Activated T-helper 17 cell treated with anti-CD3 and anti-CD28 coated beads, Interleukin-2, amount 50 U/mL, for 72 hours (primary cell): ENCODE data around the gene MMP28. TPM values are rescaled to one million over a fixed set of nuclear protein-coding genes. Genes with fewer than 3 reads are reported as not detected.

Experiments used
- ATAC-seq: fragments of 150-1000 bp; cut with Tn5 transposase; replicated peaks from 2 replicates; pipeline ENCODE4 v1.10.0; 2021; ENCODE audit warnings: mild to moderate bottlenecking, moderate library complexity
- H3K27ac Mint-ChIP-seq: one replicate; pipeline ENCODE4 v1.8.0; 2022; ENCODE audit warnings: mixed read lengths
- H3K27me3 Mint-ChIP-seq: one replicate; pipeline ENCODE4 v1.8.0; 2022; ENCODE audit warnings: mixed read lengths
- H3K36me3 Mint-ChIP-seq: one replicate; pipeline ENCODE4 v1.8.0; 2022; ENCODE audit warnings: low read depth, mild to moderate bottlenecking, mixed read lengths
- H3K4me1 Mint-ChIP-seq: one replicate; pipeline ENCODE4 v1.8.0; 2022; ENCODE audit warnings: mixed read lengths
- H3K4me3 Mint-ChIP-seq: one replicate; pipeline ENCODE4 v1.8.0; 2022; ENCODE audit warnings: mild to moderate bottlenecking, mixed read lengths
- H3K9me3 Mint-ChIP-seq: one replicate; pipeline ENCODE4 v1.8.0; 2022; ENCODE audit warnings: mixed read lengths
- total RNA-seq, 2 donors: library from RNA; stranded (reverse); gene quantifications; one replicate each; pipeline ENCODE4 v1.2.3, GENCODE V29; 2022

Gene MMP28, protein sequence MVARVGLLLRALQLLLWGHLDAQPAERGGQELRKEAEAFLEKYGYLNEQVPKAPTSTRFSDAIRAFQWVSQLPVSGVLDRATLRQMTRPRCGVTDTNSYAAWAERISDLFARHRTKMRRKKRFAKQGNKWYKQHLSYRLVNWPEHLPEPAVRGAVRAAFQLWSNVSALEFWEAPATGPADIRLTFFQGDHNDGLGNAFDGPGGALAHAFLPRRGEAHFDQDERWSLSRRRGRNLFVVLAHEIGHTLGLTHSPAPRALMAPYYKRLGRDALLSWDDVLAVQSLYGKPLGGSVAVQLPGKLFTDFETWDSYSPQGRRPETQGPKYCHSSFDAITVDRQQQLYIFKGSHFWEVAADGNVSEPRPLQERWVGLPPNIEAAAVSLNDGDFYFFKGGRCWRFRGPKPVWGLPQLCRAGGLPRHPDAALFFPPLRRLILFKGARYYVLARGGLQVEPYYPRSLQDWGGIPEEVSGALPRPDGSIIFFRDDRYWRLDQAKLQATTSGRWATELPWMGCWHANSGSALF
- not detected for total RNA-seq

DNA sequence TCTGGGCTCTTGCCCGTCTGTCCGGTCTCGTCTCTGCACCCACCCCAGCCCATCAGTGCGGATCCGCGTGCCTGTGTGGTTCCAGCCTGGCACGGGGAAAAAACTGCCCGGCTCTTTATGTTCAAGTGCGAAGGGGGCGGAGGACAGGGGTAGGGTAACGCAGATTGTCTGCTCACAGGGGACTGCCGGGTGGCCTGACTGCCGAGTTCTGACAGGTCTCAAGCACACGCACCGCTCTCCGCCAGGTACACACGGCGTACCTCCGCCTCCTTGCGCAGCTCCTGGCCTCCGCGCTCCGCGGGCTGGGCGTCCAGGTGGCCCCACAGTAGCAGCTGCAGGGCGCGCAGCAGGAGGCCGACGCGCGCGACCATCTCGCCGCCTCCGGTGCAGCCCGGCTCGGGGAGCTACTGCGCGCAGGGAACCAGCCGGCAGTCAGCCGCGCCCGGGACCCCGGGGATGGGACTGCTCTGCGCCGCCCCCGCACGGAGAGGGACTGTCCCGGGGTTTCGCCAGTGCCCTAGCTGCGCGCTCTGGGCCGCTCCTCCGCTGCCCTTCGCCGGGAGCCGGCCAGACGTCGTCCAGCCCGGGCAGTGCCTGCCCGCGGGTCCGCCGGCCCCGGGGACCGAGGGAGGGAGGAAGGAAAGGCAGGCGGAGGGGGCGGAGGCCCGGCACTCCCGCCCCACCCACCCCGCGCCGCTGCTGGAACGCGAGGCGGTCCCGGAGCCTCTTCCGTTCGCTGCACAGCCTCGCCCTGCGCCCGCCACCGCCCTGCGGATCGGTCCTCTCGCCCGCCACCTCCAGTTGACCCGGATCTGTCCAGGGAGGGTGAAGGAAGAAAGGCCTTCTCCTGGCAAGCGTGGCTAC lies at the start of gene MMP28:
Gene MMP28, minus strand, starts transcription at position 635 of the 864 bp plus-strand sequence. Its CDS starts 264 bp downstream, at position 371.
- Mint-ChIP-seq H3K36me3 (no peaks in the 10 kb centered on the region), H3K4me3 (peak within 1 kb of the TSS; percentile 61), H3K27ac (no peak within 1 kb of the TSS), H3K4me1 (no peaks in the 10 kb centered on the region), H3K27me3 (peaks cover 22% of the 10 kb centered on the region), H3K9me3 (no peaks in the 10 kb centered on the region)
- ATAC-seq: peak; percentile 87

- no peak overlapping the region for H3K27ac Mint-ChIP-seq
- peaks cover 100% of the 10 kb centered on the region for H3K36me3 Mint-ChIP-seq
- no peak overlapping the region for H3K4me3 Mint-ChIP-seq
- peaks cover 7% of the 10 kb centered on the region for H3K4me1 Mint-ChIP-seq
- no peak for ATAC-seq
- H3K9me3 Mint-ChIP-seq: no peaks in the 10 kb centered on the region
- no peaks in the 10 kb centered on the region for H3K27me3 Mint-ChIP-seq
Measured at GRCh38 chr17:35844547-35844946, 49.1 kb upstream of the MMP28 start.

DNA sequence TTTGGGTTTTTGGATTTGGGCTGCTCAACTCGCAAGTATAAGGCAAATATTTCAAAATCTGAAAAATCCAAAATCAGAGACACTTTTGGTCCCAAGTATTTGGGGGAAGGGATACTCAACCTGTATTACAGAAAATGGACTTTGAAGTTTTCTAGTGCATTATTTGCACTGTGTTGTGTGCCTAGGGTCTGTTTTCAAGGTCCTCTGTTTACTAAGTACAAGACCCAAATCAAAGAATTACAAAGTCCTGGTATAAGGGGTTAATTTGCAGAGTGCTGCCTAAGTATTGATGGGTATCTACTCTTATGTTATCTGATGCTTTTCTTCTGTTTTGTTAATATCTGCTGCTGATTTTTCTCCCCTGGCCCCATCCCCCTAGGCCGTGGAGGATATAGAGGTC lies 48.3 kb upstream of the MMP28 start:
- peak overlapping the region; percentile 30 for H3K27ac Mint-ChIP-seq
- no peak overlapping the region for H3K4me3 Mint-ChIP-seq
- H3K36me3 Mint-ChIP-seq: peaks cover 98% of the 10 kb centered on the region
- no peaks in the 10 kb centered on the region for H3K9me3 Mint-ChIP-seq
- peaks cover 4% of the 10 kb centered on the region for H3K4me1 Mint-ChIP-seq
- H3K27me3 Mint-ChIP-seq: no peaks in the 10 kb centered on the region
- ATAC-seq: no peak

GRCh38 chr17:35842239-35842638 lies 46.8 kb upstream of the MMP28 start:
- ATAC-seq: no peak
- Mint-ChIP-seq H3K4me3 (no peak overlapping the region), H3K4me1 (peaks cover 4% of the 10 kb centered on the region), H3K9me3 (no peaks in the 10 kb centered on the region), H3K27ac (no peak overlapping the region), H3K27me3 (no peaks in the 10 kb centered on the region), H3K36me3 (peaks cover 98% of the 10 kb centered on the region)

DNA sequence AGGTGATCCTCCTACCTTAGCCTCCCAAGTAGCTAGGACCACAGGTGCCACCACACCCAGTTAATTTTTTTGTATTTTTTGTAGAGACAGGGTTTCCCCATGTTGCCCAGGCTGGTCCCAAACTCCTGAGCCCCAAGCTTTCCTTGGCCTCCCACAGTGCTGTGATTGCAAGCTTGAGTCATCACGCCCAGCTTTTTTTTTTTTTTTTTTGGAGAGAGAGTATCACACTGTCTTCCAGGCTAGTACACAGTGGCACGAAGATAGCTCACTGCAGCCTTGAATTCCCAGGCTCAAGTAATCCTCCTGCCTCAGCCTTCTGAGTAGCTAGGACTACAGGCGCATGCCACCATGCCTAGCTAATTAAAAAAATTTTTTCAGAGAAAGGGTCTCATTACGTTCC lies 46.1 kb upstream of the MMP28 start:
- no peak for ATAC-seq
- Mint-ChIP-seq H3K27me3 (no peaks in the 10 kb centered on the region), H3K36me3 (peaks cover 98% of the 10 kb centered on the region), H3K4me3 (no peak overlapping the region), H3K9me3 (no peaks in the 10 kb centered on the region), H3K4me1 (peaks cover 4% of the 10 kb centered on the region), H3K27ac (no peak overlapping the region)

- Mint-ChIP-seq H3K27ac (peak overlapping the region; percentile 5), H3K36me3 (peaks cover 98% of the 10 kb centered on the region), H3K4me3 (no peak overlapping the region), H3K9me3 (no peaks in the 10 kb centered on the region), H3K27me3 (no peaks in the 10 kb centered on the region), H3K4me1 (peaks cover 4% of the 10 kb centered on the region)
- no peak for ATAC-seq
Measured at GRCh38 chr17:35841101-35841500, 45.7 kb upstream of the MMP28 start.

DNA sequence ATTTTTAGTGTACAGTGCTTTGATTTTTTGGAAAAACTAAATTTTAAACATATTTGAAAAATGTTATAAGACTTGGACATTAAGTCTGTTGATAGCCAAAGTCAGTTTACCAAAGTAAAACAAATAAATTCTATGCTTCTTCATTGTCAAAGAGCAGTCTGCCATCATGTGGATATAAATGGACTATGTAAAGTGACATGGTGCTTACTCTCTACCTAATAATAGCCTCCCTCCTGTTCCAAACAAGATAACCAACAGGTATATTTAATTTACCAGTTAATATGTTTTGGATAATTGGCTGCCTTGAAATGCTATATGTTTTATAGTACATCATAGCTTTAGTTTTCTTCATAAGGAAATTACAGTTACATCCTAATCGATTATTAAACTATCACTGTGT lies 29.8 kb upstream of the MMP28 start:
- Mint-ChIP-seq H3K9me3 (no peaks in the 10 kb centered on the region), H3K4me3 (no peak overlapping the region), H3K27me3 (no peaks in the 10 kb centered on the region), H3K36me3 (peaks cover 98% of the 10 kb centered on the region), H3K27ac (no peak overlapping the region), H3K4me1 (peaks cover 7% of the 10 kb centered on the region)
- ATAC-seq: no peak

GRCh38 chr17:35821308-35821707 lies 25.9 kb upstream of the MMP28 start:
- Mint-ChIP-seq H3K4me3 (no peak overlapping the region), H3K36me3 (peaks cover 100% of the 10 kb centered on the region), H3K4me1 (peaks cover 10% of the 10 kb centered on the region), H3K27me3 (no peaks in the 10 kb centered on the region), H3K27ac (no peak overlapping the region), H3K9me3 (no peaks in the 10 kb centered on the region)
- no peak for ATAC-seq

DNA sequence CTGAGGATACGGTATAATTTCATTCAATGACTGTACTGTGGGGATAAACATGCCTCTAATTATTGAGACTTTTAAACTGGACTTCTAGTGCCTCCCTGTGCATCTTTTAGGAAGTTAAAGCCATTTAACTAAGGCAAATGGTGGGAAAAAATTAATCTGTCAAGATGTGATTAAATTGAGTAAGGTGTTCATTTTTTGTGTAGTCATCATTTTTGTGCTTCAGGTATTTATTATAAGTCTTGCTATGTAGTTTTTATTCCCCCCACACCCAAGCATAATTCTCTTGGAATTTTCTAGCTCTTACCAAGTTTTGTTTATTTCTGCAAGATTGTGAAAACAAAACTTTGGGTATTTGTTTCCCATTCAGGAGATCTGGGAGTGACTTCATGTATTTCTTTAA lies 24.0 kb upstream of the MMP28 start:
- Mint-ChIP-seq H3K4me1 (peaks cover 16% of the 10 kb centered on the region), H3K27ac (no peak overlapping the region), H3K36me3 (peaks cover 100% of the 10 kb centered on the region), H3K4me3 (no peak overlapping the region), H3K9me3 (no peaks in the 10 kb centered on the region), H3K27me3 (no peaks in the 10 kb centered on the region)
- ATAC-seq: no peak

- no peak for ATAC-seq
- peaks cover 97% of the 10 kb centered on the region for H3K36me3 Mint-ChIP-seq
- no peaks in the 10 kb centered on the region for H3K27me3 Mint-ChIP-seq
- no peaks in the 10 kb centered on the region for H3K9me3 Mint-ChIP-seq
- peaks cover 20% of the 10 kb centered on the region for H3K4me1 Mint-ChIP-seq
- H3K27ac Mint-ChIP-seq: no peak overlapping the region
- H3K4me3 Mint-ChIP-seq: no peak overlapping the region
Measured at GRCh38 chr17:35817196-35817595, 21.8 kb upstream of the MMP28 start.

DNA sequence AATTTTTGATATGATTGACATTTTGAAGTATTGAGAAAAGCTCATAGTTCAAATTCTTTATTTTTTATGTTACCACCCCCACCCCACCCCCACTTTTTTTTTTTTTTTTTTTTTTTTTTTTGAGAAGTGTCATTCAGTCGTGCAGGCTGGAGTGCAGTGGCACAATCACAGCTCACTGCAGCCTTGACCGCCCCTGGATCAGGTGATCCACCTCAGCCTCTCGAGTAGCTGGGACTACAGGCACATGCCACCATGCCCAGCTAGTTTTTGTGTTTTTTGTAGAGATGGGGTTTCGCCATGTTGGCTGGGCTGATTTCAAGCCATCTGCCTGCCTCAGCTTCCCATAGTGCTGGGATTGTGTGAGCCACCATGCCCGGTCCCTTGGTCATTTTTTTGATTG lies 21.3 kb upstream of the MMP28 start:
- no peaks in the 10 kb centered on the region for H3K9me3 Mint-ChIP-seq
- no peaks in the 10 kb centered on the region for H3K27me3 Mint-ChIP-seq
- peaks cover 97% of the 10 kb centered on the region for H3K36me3 Mint-ChIP-seq
- peaks cover 20% of the 10 kb centered on the region for H3K4me1 Mint-ChIP-seq
- no peak overlapping the region for H3K4me3 Mint-ChIP-seq
- H3K27ac Mint-ChIP-seq: no peak overlapping the region
- no peak for ATAC-seq

GRCh38 chr17:35812456-35812855 lies 17.0 kb upstream of the MMP28 start:
- peaks cover 81% of the 10 kb centered on the region for H3K36me3 Mint-ChIP-seq
- no peak for ATAC-seq
- H3K27ac Mint-ChIP-seq: no peak overlapping the region
- H3K4me3 Mint-ChIP-seq: no peak overlapping the region
- peaks cover 28% of the 10 kb centered on the region for H3K4me1 Mint-ChIP-seq
- no peaks in the 10 kb centered on the region for H3K27me3 Mint-ChIP-seq
- no peaks in the 10 kb centered on the region for H3K9me3 Mint-ChIP-seq

GRCh38 chr17:35811759-35812158 lies 16.3 kb upstream of the MMP28 start:
- no peak overlapping the region for H3K27ac Mint-ChIP-seq

GRCh38 chr17:35809855-35810461 lies 14.5 kb upstream of the MMP28 start:
- peak overlapping the region; percentile 86 for H3K4me3 Mint-ChIP-seq
- peaks cover 23% of the 10 kb centered on the region for H3K4me1 Mint-ChIP-seq
- no peaks in the 10 kb centered on the region for H3K9me3 Mint-ChIP-seq
- no peaks in the 10 kb centered on the region for H3K27me3 Mint-ChIP-seq
- H3K27ac Mint-ChIP-seq: peak overlapping the region; percentile 91
- peaks cover 56% of the 10 kb centered on the region for H3K36me3 Mint-ChIP-seq
- peak; percentile 20 for ATAC-seq

More at GRCh38 chr17:35811759-35812158, 16.3 kb upstream of the MMP28 start:
- Mint-ChIP-seq H3K4me3 (peak overlapping the region; percentile 86), H3K4me1 (peaks cover 28% of the 10 kb centered on the region), H3K36me3 (peaks cover 74% of the 10 kb centered on the region), H3K9me3 (no peaks in the 10 kb centered on the region), H3K27me3 (no peaks in the 10 kb centered on the region)
- ATAC-seq: no peak
